ENCODE results near the gene ZNF783.
"Not testable (repeated sequence)": the region's sequence is repeated elsewhere in the genome, so short reads cannot be mapped to it uniquely, and the experiment has no call there.

The ZNF783 gene

DNA sequence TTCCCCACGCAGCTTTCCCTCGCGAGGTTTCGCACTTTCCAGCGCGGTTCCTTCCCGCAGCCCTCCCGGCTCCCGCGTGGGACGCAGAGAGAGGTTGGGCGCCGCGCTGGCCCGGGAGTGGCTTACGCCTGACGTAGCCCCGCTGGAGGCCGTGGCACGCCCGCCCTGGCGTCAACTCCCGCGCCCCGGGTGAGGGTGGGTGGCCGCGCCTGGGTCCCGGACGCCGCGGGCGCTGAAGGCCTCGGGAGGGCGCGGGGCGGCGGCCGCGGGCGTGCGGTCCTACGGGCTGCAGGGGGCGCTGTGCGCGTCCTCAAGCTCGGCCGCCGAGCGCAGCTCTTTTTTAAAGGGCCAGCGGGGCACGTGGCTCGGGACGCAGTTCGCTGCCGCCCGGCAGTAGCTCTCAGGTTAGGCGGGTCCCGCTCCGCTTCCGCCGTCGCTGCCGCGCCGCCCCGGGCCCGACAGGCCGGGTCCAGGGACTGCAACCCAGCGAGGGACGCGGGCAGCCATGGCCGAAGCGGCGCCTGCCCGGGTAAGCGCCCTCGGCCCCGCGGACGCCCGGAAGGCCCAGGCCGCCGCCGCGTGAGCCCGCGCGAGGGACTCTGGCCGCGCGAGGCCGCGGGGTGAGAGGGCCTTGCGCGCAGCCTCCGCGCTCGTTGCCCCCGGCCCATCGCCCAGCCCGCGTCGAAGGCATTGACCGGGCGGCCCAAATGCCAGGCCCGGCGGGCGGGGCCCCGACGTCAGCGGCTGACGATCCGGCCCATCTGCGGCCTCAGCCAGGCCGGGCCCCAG lies at the start of gene ZNF783:
Gene ZNF783 (plus strand): TSS at position 368 of the 789 bp plus-strand sequence. CDS start 138 bp downstream, at position 506.
- DNase-seq: peak; percentile 88 to 91

DNA sequence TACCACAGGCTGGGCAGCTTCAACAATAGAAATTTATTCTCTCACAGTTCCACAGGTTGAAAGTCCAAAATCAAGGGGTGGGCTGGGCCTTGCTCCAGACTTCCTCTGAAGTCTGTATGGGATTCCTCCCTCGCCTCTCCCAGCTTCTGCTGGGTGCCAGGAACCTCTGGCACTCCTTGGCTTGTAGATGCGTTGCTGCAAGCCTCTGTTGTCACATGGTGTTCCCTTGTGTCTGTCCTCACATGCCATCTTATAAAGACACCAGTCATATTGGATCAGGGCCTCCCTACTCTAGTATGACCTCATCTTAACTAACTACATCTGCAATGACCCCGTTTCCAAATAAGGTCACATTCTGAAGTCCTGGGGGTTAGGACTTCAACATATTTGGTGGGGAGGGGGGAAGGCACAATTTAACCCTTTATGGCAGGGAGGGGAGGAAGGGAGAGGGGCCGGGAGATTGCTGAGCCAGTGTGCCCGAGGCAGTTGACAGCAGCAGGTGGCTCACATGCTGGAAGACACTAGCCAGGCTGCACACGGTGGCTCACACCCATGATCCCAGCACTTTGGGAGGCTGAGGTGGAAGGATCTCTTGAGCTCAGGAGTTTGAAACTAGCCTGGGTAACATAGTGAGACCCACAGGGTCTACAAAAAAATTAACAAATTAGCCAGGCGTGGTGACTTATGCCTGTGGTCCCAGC lies 47.8 kb upstream of the ZNF783 start:
- DNase-seq: no peak

DNA sequence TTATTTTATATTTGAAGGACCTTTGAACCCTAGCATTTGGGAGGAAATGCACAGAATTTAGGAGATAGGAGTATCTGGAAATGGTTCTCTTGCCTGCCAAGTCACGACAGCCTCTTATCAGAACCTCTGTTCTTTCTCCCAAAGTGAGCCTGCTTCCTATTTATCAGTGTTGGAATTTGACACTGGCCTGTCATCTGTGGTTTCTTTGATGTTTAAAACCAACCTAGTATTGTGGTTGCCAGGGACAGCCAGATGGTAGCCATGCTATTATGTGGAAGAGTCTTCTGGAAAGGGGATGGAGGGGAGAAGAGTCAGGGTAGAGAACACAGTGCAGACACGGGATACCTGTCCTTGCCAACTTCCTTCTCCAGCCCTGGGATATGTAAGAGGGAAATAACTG lies 45.6 kb upstream of the ZNF783 start:
- no peak for DNase-seq

DNA sequence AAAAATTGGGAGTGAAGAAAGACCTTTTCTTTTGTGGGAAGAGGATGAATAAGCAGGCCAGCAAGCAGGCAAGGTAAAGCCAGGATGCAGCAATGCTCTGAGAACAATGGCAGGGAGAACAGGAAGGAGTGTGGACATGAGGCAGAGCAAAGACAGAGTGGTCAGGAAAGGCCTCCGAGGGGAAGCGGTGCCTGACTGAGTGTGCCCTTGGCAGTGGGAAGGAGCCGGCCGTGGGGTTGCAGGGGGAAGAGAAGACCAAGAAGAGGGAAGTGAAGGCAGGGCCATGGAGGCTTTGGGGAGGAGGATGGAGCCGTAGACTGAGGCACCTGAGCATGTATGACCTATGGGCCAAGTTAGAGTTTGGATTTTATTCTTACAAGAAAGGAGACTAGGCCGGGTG lies 44.4 kb upstream of the ZNF783 start:
- no peak for DNase-seq

DNA sequence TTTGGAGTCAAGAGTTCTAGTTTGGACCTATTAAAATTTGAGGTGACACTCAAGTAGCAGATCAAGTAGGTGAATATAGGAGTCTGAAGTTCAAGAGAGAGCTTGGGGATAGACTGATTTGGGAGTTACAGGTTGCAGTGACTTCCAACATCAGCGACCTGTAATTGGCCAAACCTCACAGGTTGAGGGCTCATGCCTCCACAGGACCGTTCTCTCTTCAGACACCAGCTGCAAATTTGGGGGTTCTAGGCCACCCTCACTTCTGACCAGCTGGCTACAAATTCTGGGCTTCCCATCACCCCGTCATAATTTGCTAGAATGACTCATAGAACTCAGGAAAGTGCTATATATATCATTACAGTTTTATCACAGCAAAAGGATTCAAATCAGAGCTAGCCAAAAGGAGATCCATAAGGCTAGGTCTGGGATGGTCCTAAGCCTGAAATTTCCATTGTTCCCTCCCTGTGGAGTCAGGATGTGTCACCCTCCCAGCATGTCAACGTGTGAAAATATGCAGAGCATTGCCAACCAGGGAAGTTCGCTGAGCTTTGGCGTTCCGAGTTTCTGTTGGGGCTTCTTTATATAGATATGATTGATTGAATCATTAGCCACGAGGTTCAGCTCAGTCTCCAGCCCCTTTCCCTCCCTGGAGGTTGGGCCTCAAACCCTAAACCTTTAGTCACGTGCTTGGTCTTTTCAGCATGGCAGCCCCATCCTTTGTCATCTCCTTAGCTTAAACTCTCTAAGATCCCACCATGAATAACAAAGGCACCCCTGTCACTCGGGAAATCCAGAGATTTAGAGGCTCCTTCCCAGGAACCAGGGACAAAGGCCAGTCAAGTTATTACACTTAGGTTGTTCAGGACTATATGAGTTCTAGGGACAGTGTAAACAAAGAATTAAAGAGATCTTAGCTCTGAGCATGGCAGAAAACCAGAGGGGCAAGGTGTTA lies 43.3 kb upstream of the ZNF783 start:
- no peak for DNase-seq

DNA sequence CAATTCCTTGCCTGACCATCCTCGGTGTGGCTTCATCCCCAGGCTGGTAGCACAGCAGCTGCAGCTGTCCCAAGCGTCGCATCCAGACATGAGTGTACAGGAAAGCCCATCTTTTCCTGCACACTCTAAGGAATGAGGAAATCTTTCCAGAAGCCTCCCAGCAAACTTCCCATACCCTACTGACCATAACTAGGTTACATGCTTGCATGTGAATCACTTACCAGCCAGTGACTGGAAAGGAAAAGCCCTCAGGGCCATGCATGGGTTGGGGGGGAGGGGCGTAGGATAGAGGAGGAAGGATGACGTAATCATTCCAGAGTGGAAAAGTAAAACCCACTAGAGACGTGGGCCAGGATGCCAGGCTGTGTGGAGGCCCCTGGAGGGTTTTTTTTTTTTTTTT lies 41.5 kb upstream of the ZNF783 start:
- no peak for DNase-seq

DNA sequence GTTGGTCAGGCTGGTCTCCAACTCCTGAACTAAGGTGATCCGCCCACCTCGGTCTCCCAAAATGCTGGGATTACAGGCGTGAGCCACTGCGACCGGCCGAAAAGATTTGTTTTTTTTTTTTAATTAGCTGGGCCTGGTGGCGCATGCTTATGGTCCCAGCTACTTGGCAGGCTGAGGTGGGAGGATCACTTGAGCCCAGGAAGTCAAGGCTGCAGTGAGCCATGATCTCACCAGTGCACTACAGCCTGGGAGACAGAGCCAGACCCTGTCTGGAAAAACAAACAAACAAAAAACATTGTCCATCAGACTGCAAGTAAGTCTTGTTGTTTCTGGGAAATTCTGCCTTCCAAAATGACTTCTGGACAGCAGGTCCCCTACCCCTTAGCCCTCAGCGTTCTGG lies 38.8 kb upstream of the ZNF783 start:
- no peak for DNase-seq

DNA sequence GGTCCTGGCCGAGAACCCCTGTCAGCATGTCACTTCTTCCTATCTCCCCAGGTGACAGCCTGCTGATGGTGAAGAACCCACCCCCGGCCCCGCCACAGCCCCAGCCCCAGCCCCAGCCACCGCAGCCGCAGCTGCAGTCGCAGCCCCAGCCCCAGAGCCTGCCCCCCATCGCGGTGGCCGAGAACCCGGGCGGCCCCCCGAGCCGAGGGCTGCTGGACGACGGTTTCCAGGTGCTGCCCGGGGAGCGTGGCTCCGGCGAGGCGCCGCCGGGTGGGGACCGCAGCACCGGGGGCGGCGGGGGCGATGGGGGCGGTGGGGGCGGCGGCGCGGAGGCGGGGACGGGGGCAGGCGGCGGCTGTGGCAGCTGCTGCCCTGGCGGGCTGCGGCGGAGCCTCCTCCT lies 38.2 kb upstream of the ZNF783 start:
- DNase-seq: no peak

DNA sequence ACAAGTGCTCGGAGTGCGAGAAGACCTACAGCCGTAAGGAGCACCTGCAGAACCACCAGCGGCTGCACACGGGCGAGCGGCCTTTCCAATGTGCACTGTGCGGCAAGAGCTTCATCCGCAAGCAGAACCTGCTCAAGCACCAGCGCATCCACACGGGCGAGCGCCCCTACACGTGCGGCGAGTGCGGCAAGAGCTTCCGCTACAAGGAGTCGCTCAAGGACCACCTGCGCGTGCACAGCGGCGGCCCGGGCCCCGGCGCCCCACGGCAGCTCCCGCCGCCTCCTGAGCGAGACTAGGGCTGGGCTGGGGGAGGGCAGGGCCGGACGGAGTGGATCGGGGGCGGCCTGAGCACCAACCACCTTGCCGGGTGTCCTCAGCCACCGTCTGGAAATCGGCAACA lies 37.6 kb upstream of the ZNF783 start:
- no peak for DNase-seq

DNA sequence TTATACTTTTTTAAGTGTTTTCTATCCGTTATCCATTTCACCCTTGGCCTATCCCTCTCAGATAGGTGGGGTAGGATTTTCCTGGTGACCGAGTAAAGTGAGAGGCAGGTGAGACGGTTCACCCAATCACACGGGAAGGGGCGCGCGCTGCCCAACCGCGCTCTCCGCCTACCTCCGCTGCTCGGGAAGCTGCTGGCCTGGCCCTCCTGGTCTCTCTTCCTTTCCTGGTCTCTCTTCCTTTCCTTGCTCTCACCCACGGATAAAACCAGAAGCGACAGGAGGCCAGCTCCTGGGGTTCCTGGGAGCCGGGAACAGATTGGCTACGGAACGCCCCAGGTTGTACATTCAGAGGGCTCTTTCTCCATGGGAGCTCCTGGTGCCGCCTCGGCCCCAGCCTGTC lies 36.9 kb upstream of the ZNF783 start:
- DNase-seq: no peak

DNA sequence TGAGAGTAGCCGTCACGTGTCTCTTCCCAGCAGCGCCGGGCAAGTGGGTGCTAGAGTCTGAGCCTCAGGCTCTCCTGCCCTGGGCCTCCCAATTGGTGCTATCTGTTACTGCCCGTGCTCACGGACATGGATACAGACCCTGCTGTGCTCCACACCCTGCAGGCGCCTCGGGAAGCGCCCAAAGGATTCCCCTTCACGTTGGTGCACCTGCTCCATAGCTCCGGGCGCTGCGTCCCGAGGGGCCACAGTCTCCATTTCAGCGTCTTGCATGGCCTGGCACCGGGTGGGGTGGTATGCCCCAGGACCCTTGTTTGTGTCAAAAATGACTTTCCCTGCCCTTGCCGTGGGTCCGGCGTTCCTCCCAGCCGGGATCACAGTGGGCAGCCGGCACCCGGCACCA lies 36.3 kb upstream of the ZNF783 start:
- DNase-seq: no peak

DNA sequence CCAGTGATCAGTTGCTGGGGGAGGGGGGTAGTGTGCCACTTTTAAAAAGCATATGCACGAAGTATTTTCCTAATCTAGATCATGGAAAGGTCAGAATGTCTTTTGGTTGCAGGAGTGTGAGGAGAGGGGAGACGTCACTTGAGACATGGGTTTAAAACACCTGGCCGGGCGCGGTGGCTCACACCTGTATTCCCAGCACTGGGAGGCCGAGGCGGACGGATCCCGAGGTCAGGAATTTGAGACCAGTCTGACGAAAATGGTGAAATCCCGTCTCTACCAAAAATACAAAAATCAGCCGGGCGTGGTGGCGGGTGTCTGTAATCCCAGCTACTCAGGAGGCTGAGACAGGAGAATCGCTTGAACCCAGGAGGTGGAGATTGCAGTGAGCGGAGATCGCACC lies 35.6 kb upstream of the ZNF783 start:
- not testable (repeated sequence) for DNase-seq

DNA sequence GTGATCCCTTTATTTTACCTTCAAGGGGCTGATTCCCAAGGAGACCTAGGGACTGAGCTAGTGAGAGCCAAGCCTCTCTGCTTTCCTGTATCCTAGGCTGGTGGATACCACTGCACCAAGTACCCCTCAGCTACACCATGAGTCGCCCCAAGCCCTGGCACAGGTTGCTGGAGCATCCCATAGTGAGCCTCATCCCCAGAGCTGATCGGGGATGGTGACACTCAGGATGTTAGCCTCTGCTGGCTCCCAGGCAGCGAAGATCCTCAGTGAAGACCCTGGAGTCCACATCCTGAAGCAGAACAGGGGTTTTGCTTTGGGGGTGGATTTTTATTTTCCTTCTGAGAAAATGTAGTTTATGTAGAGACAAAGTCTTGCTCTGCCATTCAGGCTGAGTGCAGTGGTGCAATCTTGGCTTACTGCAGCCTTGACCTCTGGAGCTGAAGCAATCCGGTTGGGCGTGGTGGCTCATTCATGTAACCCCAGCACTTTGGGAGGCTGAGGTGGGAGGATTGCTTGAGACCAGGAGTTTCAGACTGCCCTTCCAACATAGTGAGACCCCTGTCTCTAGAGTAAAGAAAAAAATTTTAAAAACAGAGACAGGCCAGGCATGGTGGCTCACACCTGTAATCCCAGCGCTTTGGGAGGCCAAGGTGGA lies 35.0 kb upstream of the ZNF783 start:
- no peak for DNase-seq

DNA sequence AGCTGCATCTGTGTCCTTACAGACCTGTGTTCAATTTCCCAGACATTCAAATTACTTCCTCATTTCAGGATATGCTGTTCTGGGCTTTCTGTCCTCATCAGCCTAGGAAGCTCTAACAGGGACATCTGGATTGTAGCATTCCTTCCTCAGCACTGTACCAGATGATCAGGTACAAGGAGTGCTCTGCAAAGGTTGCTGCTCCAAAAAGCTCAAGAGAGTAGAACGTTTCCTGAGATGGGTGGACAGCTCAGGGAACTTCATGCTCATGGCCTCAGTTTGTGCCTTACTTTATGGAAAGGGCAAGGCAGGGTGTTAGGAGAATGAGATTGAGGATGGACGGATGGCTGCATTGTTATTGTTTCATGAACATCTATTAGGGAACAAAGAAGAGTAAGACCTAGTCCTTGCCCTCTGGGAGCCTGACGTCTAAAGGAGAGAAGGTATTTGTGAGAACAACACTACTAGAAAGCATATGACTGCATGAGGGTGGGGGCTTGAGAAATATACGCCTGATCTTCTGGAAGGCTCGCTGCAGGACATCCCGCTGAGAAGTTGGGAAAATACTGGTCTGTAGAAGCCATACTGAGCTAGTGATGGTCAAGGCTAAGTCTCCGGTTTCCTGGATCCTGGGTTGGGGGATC lies 33.0 kb upstream of the ZNF783 start:
- no peak for DNase-seq

DNA sequence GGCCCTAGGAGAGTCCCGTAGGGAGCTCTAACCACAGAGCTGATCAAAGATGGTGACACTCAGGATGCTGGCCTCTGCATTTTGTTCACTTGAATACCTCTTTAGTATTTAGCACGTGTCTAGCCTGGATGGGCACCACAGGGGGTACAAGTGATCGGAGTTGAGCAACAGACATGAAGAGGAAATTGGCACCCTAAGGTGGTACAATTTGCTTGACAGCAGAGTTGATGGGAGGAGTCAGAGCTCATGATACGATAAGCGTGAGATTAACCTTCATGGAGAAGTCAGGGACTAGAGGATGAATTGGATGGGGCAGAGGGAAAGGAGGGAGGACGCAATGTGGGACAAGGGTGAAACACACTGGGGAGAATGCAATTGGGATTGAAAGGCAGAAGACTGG lies 32.5 kb upstream of the ZNF783 start:
- no peak for DNase-seq

DNA sequence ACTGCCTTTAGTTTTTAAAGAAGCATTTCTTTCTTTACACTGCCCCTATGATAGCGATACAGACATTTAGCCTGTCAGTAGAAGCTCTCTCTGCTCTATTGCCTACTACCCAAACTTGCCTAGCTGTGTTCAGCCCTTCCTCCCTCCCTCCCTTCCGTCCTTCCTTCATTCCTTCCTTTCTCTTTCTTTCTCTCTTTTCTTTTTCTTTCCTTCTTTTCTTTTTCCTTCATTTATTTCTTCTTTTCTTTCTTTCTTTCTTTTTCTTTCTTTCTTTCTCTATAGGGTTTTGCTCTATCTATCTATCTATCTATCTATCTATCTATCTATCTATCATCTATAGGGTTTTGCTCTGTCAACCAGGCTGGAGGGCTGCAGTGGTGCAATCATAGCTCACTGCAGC lies 29.6 kb upstream of the ZNF783 start:
- no peak for DNase-seq

DNA sequence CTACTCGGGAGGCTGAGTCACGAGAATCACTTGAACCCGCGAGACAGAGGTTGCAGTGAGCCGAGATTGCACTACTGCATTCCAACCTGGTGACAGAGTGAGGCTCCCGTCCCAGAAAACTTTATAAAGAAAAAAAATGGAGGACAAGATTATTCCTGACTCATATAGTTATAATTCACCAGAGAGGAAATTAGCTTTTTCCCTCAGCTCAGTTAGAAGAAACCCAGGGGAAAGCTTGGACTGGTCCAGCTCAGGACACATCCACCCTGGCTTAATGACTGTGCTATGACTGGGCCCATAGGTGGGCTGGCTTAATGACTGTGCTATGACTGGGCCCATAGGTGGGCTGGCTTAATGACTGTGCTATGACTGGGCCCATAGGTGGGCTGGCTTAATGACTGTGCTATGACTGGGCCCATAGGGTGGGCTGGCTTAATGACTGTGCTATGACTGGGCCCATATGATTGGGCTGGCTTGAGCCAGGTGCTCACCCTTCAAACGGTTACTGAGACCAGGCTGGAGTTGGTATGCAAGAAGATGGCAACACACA lies 28.3 kb upstream of the ZNF783 start:
- peak in 1 of 2 experiments; percentile 46 for DNase-seq

DNA sequence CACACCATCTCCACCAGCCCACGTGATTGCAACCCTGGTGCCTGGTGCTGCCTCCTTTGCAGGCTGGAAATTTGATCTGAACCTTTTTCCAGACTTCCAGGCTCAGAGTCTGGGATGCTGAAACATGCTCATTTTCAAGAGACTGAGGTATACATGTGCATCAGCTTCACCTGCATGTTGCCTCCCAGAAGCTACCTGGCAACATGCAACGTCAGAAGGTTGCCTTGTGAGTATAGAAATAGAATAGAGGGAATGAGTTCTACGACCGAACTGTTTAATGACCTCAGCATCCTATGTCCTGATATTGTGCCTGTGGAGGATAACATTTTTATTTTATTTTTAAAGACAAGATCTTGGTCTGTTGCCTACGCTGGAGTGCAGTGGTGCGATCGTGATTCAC lies 24.5 kb upstream of the ZNF783 start:
- no peak for DNase-seq

DNA sequence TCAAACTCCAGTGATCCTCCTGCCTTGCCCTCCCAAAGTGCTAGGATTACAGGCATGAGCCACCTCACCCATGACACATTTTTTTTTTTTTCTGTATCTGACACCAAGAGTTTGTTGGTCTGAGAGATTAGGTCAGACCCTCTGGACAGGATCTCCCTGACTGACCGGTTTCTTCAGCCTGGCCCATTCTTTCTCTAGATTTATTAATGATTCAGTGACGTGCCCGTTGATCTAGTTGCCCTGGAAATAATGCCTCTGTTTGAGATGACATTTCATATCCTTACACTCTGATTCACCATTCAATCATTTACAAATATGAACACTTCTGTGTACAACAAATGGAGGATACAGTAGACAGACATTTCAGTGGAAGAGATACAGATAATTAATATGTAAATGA lies 23.9 kb upstream of the ZNF783 start:
- no peak for DNase-seq

DNA sequence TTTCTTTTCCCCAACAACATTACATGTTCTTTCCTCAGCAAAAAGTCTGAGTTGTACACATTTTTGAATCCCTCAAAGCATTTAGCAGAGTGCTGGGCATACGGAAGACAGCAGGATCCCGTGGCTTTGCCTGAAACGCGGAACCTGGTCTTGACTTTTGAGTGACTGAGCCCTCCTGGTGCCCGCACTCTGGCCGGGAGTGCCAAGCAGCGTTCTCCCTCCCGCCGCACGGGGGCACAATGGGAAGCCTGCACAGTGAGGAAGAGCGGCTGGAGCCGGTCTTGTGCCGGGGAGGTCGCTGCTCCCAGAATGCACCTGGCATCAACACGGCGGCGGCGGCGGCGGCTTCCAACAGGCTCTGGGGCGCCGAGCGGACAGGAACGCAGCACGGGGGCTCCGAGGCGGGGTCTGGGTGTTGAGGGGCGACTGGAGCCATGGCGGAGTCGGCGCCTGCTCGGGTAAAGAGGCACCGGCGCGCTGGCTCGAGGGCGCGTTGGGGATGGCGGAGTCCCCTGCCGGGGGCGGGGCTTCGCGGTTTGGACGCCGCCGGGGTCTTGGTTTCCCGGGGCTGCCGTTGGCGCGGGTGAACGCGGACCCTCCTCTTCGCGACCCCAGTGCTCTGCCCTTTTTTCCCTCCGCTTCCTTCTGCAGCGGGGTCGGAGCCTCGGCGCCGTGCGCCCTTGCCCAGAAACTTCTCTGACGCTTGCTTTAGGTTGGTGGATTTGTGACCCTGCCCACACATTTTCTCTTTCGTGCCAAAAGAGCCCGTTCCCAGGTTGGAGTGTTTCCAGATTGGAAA lies 22.5 kb upstream of the ZNF783 start, which contains the start of gene ZNF212:
Gene ZNF212 (plus strand): TSS at position 307 of the 799 bp plus-strand sequence. CDS start 128 bp downstream, at position 435.
- DNase-seq: peak; percentile 93

DNA sequence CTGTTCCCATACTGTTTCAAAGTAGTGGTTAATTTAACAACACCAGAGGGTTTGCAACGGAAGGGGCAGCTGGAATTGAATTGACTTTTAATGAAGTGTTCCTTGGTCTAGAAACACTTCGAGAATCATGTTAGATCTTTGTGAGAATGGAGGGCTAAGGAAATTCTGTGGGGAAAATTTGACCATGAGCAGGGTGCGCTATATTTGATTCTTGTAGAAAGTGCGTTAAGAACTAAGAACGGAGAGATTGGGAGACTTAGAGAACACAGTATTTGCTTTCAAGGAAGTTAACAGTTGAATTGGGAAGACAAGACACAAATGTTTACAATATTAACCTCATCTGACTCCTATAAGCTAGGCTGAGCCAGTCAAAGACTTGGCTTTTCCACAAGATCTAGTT lies 21.4 kb upstream of the ZNF783 start:
- no peak for DNase-seq
